ENCODE data around the gene XKR3.
"Not testable (repeated sequence)": the region's sequence is repeated elsewhere in the genome, so short reads cannot be mapped to it uniquely, and the experiment has no call there.

- TF ChIP-seq CTCF (conservative IDR thresholded peaks at IDR 0.05); EZH2 (IDR thresholded peaks at IDR 0.05; ENCODE audit: low read depth): not testable (repeated sequence)
Measured at GRCh38 chr22:16747266-16748159, 77.7 kb downstream of the XKR3 start.

All from PC-9 (cell line).